Right lung (tissue), 5 donors: ENCODE results near the gene NDUFB6. TPM values are rescaled to one million over a fixed set of nuclear protein-coding genes. Genes with fewer than 3 reads are reported as not detected.
"Not testable (repeated sequence)": the region's sequence is repeated elsewhere in the genome, so short reads cannot be mapped to it uniquely, and the experiment has no call there.

Source experiments
- DNase-seq, 2 donors: peaks; one replicate each; pipeline ENCODE4 v3.0.0-alpha.2; 2013
- polyA plus RNA-seq, 5 donors: library from polyadenylated mRNA; unstranded; fragments of 120-200 nt; gene quantifications; one replicate each; pipeline versions ENCODE4 v1.2.1 to v1.2.3, GENCODE V29; 2013; ENCODE audit warnings: inconsistent platforms in 1 of 5, low replicate concordance in 1 of 5; ENCODE audit not compliant: insufficient read length in 5 of 5, insufficient read depth in 1 of 5

Gene NDUFB6
- polyA plus RNA-seq, 5 donors: 46.1 to 68.9 (median 54.6) TPM

DNA sequence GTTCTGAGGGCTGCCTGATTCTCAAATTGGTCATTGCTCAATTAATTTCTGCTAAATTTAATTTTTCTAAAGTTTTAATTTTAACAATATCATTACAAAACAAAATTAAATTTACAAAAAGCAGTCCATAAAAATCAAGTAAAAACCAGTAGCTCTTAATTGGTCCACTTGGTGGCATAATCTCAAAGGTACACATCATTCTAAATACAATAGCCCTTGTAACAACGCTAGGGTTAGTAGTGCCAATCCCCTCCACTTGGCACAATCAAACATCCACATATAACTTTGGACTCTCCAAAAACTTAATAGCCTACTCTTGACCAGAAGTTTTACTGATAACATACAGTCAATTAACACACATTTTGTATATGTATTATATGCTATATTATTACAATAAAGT, 1.9 kb upstream of the NDUFB6 start:
- DNase-seq: no peak

DNA sequence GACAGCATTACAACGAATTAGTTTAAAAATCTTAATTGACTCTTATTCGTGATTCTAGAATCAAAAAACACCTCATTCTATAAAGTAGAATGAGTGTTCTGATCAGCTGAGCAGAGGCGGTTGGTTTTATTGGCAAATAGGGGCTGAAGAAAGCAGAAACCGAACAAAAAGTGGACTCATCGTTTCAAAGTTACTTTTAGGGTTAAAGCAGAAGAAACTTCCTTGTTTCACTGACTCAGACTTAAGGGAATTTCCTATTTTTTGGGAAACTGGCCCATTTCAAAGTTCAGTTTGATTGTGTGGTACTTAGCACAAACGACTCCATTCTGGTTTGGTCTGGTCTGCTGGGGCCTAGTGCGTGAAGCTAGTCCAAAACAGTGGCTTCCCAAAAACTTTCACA, 862 bp upstream of the NDUFB6 start:
- no peak for DNase-seq

GRCh38 chr9:32571969-32572899, 725 bp downstream of the NDUFB6 start:
- peak in 1 of 2 donors; percentile 61 for DNase-seq

DNA sequence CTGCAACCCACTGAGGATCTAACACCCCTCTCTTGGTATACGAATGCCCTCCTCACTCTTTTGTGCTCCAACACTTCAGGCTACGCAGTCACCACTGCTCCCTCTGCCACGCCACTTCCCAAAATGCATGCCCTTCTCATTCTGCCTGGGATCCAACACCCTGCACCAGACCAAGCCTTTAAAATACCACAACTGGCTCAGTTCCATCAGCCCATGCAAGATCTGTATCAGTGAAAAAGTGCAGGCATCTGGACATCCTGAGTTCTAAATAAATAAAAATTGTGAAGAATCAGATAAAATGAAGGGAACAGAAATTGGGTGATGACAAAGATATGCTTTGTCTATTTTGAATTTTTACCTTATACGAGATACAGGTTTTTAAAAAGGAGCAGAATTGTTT, 2.7 kb downstream of the NDUFB6 start:
- no peak for DNase-seq

DNA sequence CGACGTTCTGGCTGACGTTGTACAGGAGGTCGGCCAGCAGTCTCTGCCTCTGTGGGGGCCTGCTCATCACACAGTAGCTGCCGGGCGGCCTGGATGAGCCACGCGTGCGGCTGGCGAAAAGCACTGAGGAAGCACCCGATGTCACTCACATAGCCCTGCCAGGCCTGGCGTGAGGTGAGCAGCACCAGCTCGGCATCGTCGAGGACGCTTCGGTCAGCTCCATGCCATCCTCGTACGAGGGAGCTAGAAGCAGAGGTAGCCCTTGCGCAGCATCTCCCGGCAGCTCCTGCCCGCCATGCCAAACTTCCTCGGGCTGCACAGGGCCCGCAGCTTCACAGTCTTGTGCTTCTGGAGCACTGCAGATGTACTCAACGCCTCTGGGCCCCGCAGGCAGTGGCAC, 6.2 kb downstream of the NDUFB6 start:
- DNase-seq: no peak

DNA sequence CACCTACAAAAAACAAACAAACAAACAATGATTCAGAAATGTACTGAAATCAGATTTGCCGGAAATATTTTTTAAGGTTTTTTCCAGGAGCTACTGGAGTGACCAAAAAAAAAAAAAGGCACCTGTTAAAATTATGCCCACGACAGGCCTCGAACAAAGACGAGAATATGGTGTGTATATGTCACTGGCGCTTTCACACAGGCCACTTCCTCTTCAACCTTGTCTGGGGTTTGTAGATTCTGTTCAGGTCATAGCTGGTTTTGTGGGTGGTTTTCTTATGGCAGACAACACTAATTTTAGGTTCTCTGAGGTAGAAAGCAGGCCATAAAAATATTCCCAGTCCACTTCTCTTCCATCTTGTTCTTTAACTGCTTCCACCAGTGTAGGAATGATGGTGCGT, 7.0 kb downstream of the NDUFB6 start:
- DNase-seq: no peak

DNA sequence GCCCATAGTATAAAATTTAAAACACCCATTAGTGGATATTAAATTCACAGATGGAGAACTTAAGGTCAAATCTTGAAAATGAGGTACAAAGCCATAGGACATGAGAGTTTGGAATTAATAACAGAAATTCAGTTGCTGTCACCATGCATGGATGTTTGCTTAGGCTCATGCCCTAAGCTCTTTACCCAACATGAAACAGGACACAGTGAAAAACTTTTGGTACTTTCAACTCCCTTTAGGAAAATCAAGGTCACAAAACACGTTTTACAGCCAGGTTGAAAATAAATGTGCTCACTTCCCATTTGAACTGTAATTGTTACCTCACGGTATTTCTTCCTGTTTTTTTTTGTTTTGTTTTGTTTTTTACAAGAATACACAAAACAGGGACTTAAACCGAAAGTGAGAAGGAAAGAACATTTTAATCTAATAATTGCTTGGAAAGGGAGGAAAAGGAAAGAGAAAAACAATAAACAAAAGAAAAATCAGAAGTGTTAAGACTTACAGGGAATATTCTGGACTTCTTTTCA, 14.5 kb downstream of the NDUFB6 start:
- DNase-seq: no peak

- no peak for DNase-seq
Measured at GRCh38 chr9:32554591-32554990, 18.4 kb downstream of the NDUFB6 start.

GRCh38 chr9:32554107-32554506, 18.9 kb downstream of the NDUFB6 start:
- DNase-seq: peak in 1 of 2 donors; percentile 28

DNA sequence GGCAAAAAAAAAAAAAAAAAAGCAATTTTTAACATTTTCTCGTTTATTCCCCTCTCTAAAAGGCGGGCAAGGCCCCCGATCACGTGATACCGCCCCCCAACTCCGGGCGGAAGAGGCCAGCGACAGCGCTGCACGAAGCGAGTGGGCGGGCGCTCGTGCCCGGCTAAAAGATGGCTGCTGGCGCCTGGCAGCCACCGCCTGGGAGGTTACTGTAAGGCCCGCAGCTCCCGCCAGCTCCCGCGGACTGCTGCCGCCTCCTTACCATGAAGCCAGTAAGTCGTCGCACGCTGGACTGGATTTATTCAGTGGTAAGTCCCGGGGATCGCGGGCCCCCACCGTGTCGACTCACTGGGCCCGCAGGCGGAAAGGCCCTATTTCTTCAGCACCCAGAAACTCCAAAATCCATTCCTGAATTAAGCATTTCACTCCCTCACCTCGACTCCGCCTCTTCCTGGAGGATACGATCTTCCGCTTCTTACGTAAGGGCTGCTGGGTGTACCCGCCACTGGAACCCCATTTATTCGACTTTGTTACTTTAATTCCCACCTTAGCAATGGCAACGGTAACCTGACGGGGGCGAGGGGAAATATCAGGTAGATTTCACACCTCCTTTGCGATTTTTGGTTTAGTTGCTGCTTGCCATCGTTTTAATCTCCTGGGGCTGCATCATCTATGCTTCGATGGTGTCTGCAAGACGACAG, 20.6 kb downstream of the NDUFB6 start, which contains the start of the genes SMIM27 and TOPORS:
SMIM27 (plus strand) TSS at position 156 of the 701 bp plus-strand sequence; CDS start at position 264, 108 bp downstream.
TOPORS (minus strand) TSS at position 415 of the 701 bp plus-strand sequence; CDS start at position 265, 150 bp downstream.
- DNase-seq: peak; percentile 93 to 95

- peak; percentile 42 to 47 for DNase-seq
Measured at GRCh38 chr9:32551276-32552051, 21.5 kb downstream of the NDUFB6 start.

- DNase-seq: peak; percentile 95 to 97
Measured at GRCh38 chr9:32550562-32551275, 22.2 kb downstream of the NDUFB6 start.

GRCh38 chr9:32550150-32550561, 22.8 kb downstream of the NDUFB6 start:
- peak; percentile 8 to 36 for DNase-seq

- not testable (repeated sequence) for DNase-seq
Measured at GRCh38 chr9:32548213-32548612, 24.7 kb downstream of the NDUFB6 start.

- no peak for DNase-seq
Measured at GRCh38 chr9:32545884-32546283, 27.1 kb downstream of the NDUFB6 start.

GRCh38 chr9:32543047-32543446, 29.9 kb downstream of the NDUFB6 start:
- no peak for DNase-seq

GRCh38 chr9:32533816-32534215, 39.1 kb downstream of the NDUFB6 start:
- no peak for DNase-seq

- DNase-seq: no peak
Measured at GRCh38 chr9:32533336-32533735, 39.6 kb downstream of the NDUFB6 start.

DNA sequence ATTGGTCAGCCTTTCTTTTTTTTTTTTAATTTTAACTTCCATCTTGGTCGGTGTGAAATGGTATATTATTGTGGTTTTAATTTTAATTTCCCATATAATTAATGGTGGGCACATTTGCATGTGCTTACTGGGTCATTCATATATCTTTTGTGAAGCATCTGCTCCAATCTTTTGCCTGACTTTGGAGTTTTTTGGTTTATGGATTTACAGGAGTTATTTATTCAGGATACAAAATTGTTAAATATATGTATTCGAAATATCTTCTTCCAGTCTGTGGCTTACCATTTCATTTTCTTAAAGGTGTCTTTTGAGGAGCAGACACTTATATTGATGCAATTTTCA, 46.3 kb downstream of the NDUFB6 start:
- DNase-seq: no peak

- DNase-seq: peak; percentile 89 to 93
Measured at GRCh38 chr9:32526041-32526706, 46.8 kb downstream of the NDUFB6 start, which contains the start of gene RIGI. TSS of gene RIGI (minus strand) at chr9:32526196. CDS start at chr9:32526166, 30 bp downstream.
